K562 (cell line): Measurements from ENCODE around the gene CNOT6L. TPM values are rescaled to one million over a fixed set of nuclear protein-coding genes. Genes with fewer than 3 reads are reported as not detected.

Experiments used
- ATAC-seq: fragments of 200-7000 bp; cut with Tn5 transposase; 3 replicates; pipeline ENCODE4 v1.9.1; 2020; ENCODE audit warnings: moderate library complexity
- BruUV-seq: library from RNA; stranded (reverse); fragments of 400-500 nt; replicated peaks from 2 replicates; lab custom pipeline; 2021; lab: Mats Ljungman, UMichigan
- CTCF ChIA-PET: fragments of 300-600 bp; formaldehyde crosslinking; extraction: SDS; loops from one replicate; lab custom pipeline; 2021; ENCODE audit warnings: low intra/inter-chr PET ratio; lab: Yijun Ruan, JAX
- POLR2A ChIA-PET: fragments of 300-600, 350-650 bp; sonication (Branson Sonifier 250); formaldehyde crosslinking; extraction: SDS; loops from one replicate; lab custom pipeline; 2021; ENCODE audit warnings: antibody characterized with exemption, inconsistent platforms; lab: Yijun Ruan, JAX
- DNase-seq, 4 experiments: peaks; one replicate each; pipeline versions ENCODE4 v3.0.0 to v3.0.0-alpha.2; 2011 to 2018; ENCODE audit warnings: low spot score in 3 of 4, mixed read lengths in 3 of 4; ENCODE audit errors: extremely low read depth in 1 of 4
- FAIRE-seq: peaks from 2 replicates; lab custom pipeline; 2011; peaks lifted over from hg19 to GRCh38; lab: Jason Lieb, UNC
- H2AFZ ChIP-seq: 2 replicates; pipeline ENCODE4 v1.6.0; 2011; ENCODE audit warnings: low read depth, low read length, control low read depth, inconsistent platforms
- H3K27ac ChIP-seq: fragments of 200-600 bp; 3 replicates; pipeline ENCODE4 v1.8.0; 2011; ENCODE audit warnings: low read depth, mild to moderate bottlenecking, control low read depth, inconsistent platforms, low read length, moderate library complexity, mixed read lengths; ENCODE audit errors: extremely low read depth
- H3K27me3 ChIP-seq, 2 experiments: fragments of 300-600 bp in 1 of 2; 2 replicates in 1 of 2; 3 replicates in 1 of 2; pipeline versions ENCODE4 v1.6.0 to v1.8.0; 2011; ENCODE audit warnings: inconsistent platforms in 2 of 2, low read length in 2 of 2, mild to moderate bottlenecking in 1 of 2, mixed read lengths in 1 of 2, moderate library complexity in 1 of 2; ENCODE audit not compliant: control insufficient read depth in 2 of 2, insufficient read depth in 2 of 2
- H3K36me3 ChIP-seq: fragments of 300-600 bp; 3 replicates; pipeline ENCODE4 v1.8.0; 2011; ENCODE audit warnings: mild to moderate bottlenecking, low read length, inconsistent platforms; ENCODE audit not compliant: control insufficient read depth, insufficient read depth
- H3K4me1 ChIP-seq, 2 experiments: fragments of 200-600 bp in 1 of 2; replicated peaks in 1 of 2; 2 replicates in 1 of 2; 3 replicates in 1 of 2; pipeline versions ENCODE4 v1.5.1 to v1.8.0; 2011; ENCODE audit warnings: inconsistent platforms in 2 of 2, low read length in 2 of 2, mild to moderate bottlenecking in 1 of 2, mixed read lengths in 1 of 2, moderate library complexity in 1 of 2; ENCODE audit not compliant: control insufficient read depth in 2 of 2, insufficient read depth in 2 of 2
- H3K4me2 ChIP-seq: 2 replicates; pipeline ENCODE4 v1.6.1; 2011; ENCODE audit warnings: low read length, control low read depth, inconsistent platforms, mixed read lengths; ENCODE audit not compliant: insufficient read depth
- H3K4me3 ChIP-seq: fragments of 200-600 bp; sonication (generic), shearing (Covaris generic); 2 replicates; pipeline ENCODE4 v1.5.1; 2016; ENCODE audit warnings: control low read depth, inconsistent platforms
- H3K79me2 ChIP-seq: fragments of 200-600 bp; 3 replicates; pipeline ENCODE4 v1.8.0; 2011; ENCODE audit warnings: low read length, inconsistent platforms; ENCODE audit not compliant: control insufficient read depth, insufficient read depth
- H3K9ac ChIP-seq, 2 experiments: 2 replicates each; pipeline versions ENCODE4 v1.6.0 to v1.6.1; 2011; ENCODE audit warnings: low read depth in 2 of 2, low read length in 2 of 2, control low read depth in 1 of 2, inconsistent platforms in 1 of 2, mild to moderate bottlenecking in 1 of 2, mixed read lengths in 1 of 2; ENCODE audit not compliant: insufficient read depth in 1 of 2
- H3K9me1 ChIP-seq: one replicate; pipeline ENCODE4 v1.6.0; 2011; ENCODE audit warnings: inconsistent platforms, mild to moderate bottlenecking, low read length, moderate library complexity; ENCODE audit not compliant: control insufficient read depth, insufficient read depth
- H3K9me3 ChIP-seq: replicated peaks from 2 replicates; pipeline ENCODE4 v1.5.1; 2011; ENCODE audit warnings: low read depth, low read length, inconsistent platforms; ENCODE audit not compliant: control insufficient read depth, insufficient read depth
- H4K20me1 ChIP-seq: replicated peaks from 2 replicates; pipeline ENCODE4 v1.6.1; 2011; ENCODE audit warnings: low read length, inconsistent platforms, mixed read lengths; ENCODE audit not compliant: control insufficient read depth, insufficient read depth
- ATF4 ChIP-seq: fragments of 450-650 bp; formaldehyde crosslinking; IDR thresholded peaks from 2 replicates; pipeline ENCODE4 v1.4.0; 2022; ENCODE audit warnings: mild to moderate bottlenecking, moderate library complexity
- ETS2 ChIP-seq: IDR thresholded peaks from 2 replicates; pipeline ENCODE4 v1.6.1; 2016; ENCODE audit warnings: borderline replicate concordance, missing genetic modification characterization, mild to moderate bottlenecking, moderate library complexity, missing compliant biosample characterization; ENCODE audit not compliant: poor library complexity, severe bottlenecking
- MXI1 ChIP-seq: IDR thresholded peaks from 2 replicates; pipeline ENCODE4 v1.6.1; 2011; ENCODE audit warnings: low read depth, mild to moderate bottlenecking, improper control_type of control experiment, low read length
- NCOA1 ChIP-seq: fragments of 450-650 bp; IDR thresholded peaks from 2 replicates; pipeline ENCODE4 v1.6.1; 2016; ENCODE audit warnings: low read depth
- ZC3H8 ChIP-seq: fragments of 450-650 bp; IDR thresholded peaks from 2 replicates; pipeline ENCODE4 v1.6.1; 2017
- ZNF134 ChIP-seq: fragments of 250-450 bp; sonication (Bioruptor Pico); conservative IDR thresholded peaks from 2 replicates; pipeline ENCODE4 v1.4.0; 2020
- ZNF175 ChIP-seq: fragments of 200-800 bp; sonication (Bioruptor generic); IDR thresholded peaks from 2 replicates; pipeline ENCODE4 v1.6.1; 2016; ENCODE audit warnings: low read depth, mild to moderate bottlenecking, missing genetic modification characterization, missing compliant biosample characterization
- ZNF584 ChIP-seq: fragments of 200-800 bp; sonication (Bioruptor generic); IDR thresholded peaks from 2 replicates; pipeline ENCODE4 v1.6.1; 2016; ENCODE audit warnings: low read depth, mild to moderate bottlenecking, missing genetic modification characterization, missing compliant biosample characterization
- ZNF79 ChIP-seq: fragments of 250-450 bp; sonication (Bioruptor Pico); IDR thresholded peaks from 2 replicates; pipeline ENCODE4 v1.4.0; 2020; ENCODE audit warnings: low read depth, mild to moderate bottlenecking, moderate library complexity
- WGBS: fragments of 100-300 bp; shearing (Covaris generic); methylation state at CpG from one replicate; pipeline ENCODE4 v1.1.6; 2016; ENCODE audit warnings: low coverage, mixed read lengths; ENCODE audit not compliant: insufficient coverage; ENCODE audit errors: missing lambda C conversion rate; 5-methylcytosine and 5-hydroxymethylcytosine counted together
- in situ Hi-C: fragments of 300-500 bp; cut with MboI; formaldehyde crosslinking; loops from 4 replicates; pipeline ENCODE4 v1.15.0; 2018; ENCODE audit warnings: inconsistent platforms, mixed read lengths
- intact Hi-C: fragments of 100-400 bp; cut with micrococcal nuclease; formaldehyde crosslinking; loops from 2 replicates; pipeline ENCODE4 v1.14.2; 2022
- polyA plus RNA-seq, 8 experiments: library from polyadenylated mRNA; depleted of rRNA in 4 of 8; stranded (reverse) in 5 of 8; unstranded in 3 of 8; fragments of >200 nt; fragmentation: Nextera tagmentation in 2 of 8; fragmentation: Illumina TruSeq in 1 of 8; extraction: Ambion mirVana in 2 of 8; extraction: Trizol in 1 of 8; gene quantifications; 2 replicates each; pipeline versions ENCODE4 v1.2.1 to v1.2.3, GENCODE V29; 2011 to 2014; ENCODE audit warnings: inconsistent platforms in 1 of 8, missing spikeins in 1 of 8
- total RNA-seq, 7 experiments: library from RNA; depleted of rRNA in 6 of 7; stranded (reverse); fragments of >200 nt in 6 of 7; fragmentation: Illumina TruSeq in 2 of 7; extraction: Trizol in 2 of 7; gene quantifications; 2 replicates each; pipeline versions ENCODE4 v1.2.1 to v1.2.3, GENCODE V29; 2011 to 2021; ENCODE audit warnings: low replicate concordance in 1 of 7
- TF ChIP-seq, protein P1 (sequence below): sonication (generic); formaldehyde crosslinking; IDR thresholded peaks from 2 replicates; pipeline ENCODE4 v1.8.0; 2023; ENCODE audit warnings: missing genetic modification reagents, mild to moderate bottlenecking, borderline replicate concordance

Gene CNOT6L
- total and polyA plus RNA-seq, 9 of the 15 experiments (the other 6 are each of a cell fraction or from before 2014, with no cell fraction given): 3.7 to 27.9 (median 6.5) TPM

DNA sequence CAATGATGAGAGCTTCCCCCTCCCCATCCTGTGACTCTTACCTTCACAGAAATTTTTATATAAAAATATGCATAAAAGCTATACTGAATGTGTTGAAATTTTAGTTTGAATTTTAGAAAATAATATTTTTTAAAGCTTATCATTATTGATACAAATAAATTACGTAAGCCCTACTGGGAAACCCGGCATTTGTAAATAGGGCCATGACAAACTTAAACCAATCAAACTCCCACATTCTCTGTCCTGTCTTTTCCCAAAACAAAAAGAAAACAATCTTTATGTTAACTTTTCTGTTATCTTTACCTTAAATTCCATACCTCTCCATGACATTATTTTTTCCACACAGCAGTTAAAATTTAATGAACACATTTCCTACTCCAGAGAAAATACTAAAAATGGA, 2.6 kb downstream of the CNOT6L start:
- ChIA-PET POLR2A (interaction anchor here (0.6 to 0.7 kb wide), 2 partner anchors 9 to 17 kb away, joined by 3 read pairs; no protein-coding TSS in a partner anchor), CTCF (no interaction called here)
- H3K9me1 ChIP-seq: no peaks in the 10 kb centered on the region
- H4K20me1 ChIP-seq: peaks cover 6% of the 10 kb centered on the region; the same call in 1 of the 2 replicates
- H3K27ac ChIP-seq: no peak overlapping the region
- no peak for DNase-seq
- no peaks in the 10 kb centered on the region for H3K27me3 ChIP-seq
- WGBS: 85% methylated on average over 2 of the region's 2 CpGs
- H3K4me3 ChIP-seq: no peak overlapping the region
- BruUV-seq: no TSS peak
- in situ Hi-C loops: no loop called here
- no peak overlapping the region for H3K9ac ChIP-seq
- H2AFZ ChIP-seq: no peak overlapping the region
- peaks cover 88% of the 10 kb centered on the region for H3K79me2 ChIP-seq
- H3K9me3 ChIP-seq: no peaks in the 10 kb centered on the region
- H3K4me2 ChIP-seq: no peak overlapping the region
- ATAC-seq: no peak
- intact Hi-C loops: loop anchor here (10.0 kb wide), 1 partner anchor 72 kb away; no protein-coding TSS in a partner anchor
- TF ChIP-seq ZNF584 (CRISPR knock-in tag) (no peak), ZNF79 (CRISPR knock-in tag) (no peak), ZNF175 (no peak), ZNF134 (CRISPR knock-in tag) (no peak), ATF4 (no peak), ETS2 (no peak), ZC3H8 (no peak), MXI1 (no peak), NCOA1 (no peak)
- TF ChIP-seq, protein P1, sequence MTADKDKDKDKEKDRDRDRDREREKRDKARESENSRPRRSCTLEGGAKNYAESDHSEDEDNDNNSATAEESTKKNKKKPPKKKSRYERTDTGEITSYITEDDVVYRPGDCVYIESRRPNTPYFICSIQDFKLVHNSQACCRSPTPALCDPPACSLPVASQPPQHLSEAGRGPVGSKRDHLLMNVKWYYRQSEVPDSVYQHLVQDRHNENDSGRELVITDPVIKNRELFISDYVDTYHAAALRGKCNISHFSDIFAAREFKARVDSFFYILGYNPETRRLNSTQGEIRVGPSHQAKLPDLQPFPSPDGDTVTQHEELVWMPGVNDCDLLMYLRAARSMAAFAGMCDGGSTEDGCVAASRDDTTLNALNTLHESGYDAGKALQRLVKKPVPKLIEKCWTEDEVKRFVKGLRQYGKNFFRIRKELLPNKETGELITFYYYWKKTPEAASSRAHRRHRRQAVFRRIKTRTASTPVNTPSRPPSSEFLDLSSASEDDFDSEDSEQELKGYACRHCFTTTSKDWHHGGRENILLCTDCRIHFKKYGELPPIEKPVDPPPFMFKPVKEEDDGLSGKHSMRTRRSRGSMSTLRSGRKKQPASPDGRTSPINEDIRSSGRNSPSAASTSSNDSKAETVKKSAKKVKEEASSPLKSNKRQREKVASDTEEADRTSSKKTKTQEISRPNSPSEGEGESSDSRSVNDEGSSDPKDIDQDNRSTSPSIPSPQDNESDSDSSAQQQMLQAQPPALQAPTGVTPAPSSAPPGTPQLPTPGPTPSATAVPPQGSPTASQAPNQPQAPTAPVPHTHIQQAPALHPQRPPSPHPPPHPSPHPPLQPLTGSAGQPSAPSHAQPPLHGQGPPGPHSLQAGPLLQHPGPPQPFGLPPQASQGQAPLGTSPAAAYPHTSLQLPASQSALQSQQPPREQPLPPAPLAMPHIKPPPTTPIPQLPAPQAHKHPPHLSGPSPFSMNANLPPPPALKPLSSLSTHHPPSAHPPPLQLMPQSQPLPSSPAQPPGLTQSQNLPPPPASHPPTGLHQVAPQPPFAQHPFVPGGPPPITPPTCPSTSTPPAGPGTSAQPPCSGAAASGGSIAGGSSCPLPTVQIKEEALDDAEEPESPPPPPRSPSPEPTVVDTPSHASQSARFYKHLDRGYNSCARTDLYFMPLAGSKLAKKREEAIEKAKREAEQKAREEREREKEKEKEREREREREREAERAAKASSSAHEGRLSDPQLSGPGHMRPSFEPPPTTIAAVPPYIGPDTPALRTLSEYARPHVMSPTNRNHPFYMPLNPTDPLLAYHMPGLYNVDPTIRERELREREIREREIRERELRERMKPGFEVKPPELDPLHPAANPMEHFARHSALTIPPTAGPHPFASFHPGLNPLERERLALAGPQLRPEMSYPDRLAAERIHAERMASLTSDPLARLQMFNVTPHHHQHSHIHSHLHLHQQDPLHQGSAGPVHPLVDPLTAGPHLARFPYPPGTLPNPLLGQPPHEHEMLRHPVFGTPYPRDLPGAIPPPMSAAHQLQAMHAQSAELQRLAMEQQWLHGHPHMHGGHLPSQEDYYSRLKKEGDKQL (CRISPR knock-in tag): no peak
- H3K36me3 ChIP-seq: no peaks in the 10 kb centered on the region; the same call in 2 of the 3 replicates
- FAIRE-seq: no peak
- peaks cover 10 to 15% of the 10 kb centered on the region in 2 experiments; a peak in 4 of 5 replicates for H3K4me1 ChIP-seq
